Activated CD8-positive, alpha-beta memory T cell treated with anti-CD3 and anti-CD28 coated beads, Interleukin-2, amount 50 U/mL, for 1 hour (primary cell): ENCODE data around the gene CSTPP1.
"Not testable (repeated sequence)": the region's sequence is repeated elsewhere in the genome, so short reads cannot be mapped to it uniquely, and the experiment has no call there.

Source experiments
- DNase-seq: peaks from one replicate; pipeline ENCODE4 v3.0.0-alpha.2; 2020; ENCODE audit errors: extremely low read depth

The CSTPP1 gene

DNA sequence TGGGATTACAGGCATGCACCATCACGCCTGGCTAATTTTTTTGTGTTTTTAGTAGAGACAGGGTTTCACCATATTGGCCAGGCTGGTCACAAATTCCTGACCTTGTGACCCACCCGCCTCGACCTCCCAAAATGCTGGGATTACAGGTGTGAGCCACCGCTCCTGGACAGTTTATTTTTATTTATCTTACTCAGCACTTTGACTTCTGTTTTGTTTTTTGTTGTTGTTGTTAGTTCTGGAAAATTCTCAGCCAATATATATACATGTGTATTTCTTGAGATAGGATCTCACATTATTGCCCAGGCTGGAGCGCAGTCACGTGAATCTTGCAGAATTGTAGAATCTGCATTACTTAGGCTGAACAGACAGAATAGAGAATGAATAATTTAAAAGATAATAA is 107.6 kb downstream of the CSTPP1 start:
- no peak for DNase-seq

DNA sequence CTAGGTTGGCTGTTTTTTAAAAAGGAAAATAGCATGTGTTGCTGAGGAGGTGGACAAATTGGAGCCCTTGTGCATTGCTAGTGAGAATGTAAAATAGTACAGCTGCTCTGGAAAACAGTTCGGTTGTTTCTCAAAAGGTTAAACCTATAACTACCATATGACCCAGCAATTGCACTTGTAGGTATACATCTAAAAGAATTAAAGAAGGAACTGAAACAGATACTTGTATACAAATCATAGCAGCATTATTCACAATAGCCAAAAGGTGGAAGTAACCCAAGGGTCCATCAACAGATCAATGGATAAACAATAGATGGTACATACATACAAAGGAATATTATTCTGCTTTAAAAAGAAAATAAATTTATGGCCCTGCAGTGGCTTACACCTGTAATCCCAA is 111.4 kb downstream of the CSTPP1 start:
- DNase-seq, result no peak

DNA sequence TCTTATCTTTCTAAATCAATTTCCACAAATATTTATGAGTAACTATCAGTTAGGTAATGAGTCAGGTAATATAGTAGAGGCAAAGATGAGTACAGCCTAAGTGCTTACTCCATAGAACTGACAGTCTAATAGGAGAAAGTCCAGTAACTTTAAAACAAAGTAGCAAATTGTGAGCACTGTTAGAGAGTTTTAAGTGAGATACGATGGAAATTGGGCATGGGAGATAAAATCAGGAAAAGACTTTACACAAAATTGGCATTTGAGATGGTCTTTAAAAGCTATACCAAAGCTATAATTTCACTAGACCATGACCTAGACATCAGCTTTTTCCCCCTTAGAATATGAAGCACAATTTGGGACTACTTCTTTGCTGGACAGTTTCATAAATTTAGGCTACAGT is 113.7 kb downstream of the CSTPP1 start:
- no peak for DNase-seq

DNA sequence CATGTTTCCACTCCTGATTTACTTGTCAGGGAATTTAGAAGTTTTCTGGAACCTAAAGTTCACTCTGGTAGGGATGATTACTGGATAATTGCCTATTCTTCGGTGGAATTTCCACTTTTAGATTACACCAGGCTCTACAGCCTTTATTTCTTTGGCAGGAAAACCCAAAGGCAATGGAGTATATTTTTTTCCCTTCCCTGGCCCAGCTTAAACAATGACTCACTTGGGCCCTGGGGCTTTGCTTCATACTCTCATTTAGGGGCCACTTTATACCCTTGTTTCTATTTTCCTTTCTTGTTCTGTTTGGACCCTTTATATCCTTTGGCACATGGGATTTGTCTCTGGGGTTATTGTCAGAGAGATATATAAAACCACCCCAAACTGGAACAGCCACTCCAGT is 114.7 kb downstream of the CSTPP1 start:
- no peak for DNase-seq

DNA sequence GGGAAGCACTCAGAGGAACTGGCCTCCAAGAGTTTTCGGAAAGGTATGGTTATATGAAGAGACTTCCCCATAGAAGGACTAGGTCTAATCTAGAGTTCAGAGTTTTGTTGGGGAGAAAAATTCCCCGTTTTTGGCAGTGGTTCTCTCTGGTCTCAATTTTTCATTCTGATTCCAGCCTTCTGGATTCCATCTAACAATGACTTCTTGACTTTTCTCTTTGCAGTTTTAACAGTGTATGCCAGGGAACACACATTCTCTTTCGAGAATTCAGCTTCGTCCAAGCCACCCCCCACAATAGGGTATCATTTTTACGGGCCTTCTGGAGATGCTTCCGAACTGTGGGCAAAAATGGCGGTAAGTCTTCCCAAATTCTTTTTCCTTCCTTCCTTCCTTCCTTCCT is 115.6 kb downstream of the CSTPP1 start:
- no peak for DNase-seq

DNA sequence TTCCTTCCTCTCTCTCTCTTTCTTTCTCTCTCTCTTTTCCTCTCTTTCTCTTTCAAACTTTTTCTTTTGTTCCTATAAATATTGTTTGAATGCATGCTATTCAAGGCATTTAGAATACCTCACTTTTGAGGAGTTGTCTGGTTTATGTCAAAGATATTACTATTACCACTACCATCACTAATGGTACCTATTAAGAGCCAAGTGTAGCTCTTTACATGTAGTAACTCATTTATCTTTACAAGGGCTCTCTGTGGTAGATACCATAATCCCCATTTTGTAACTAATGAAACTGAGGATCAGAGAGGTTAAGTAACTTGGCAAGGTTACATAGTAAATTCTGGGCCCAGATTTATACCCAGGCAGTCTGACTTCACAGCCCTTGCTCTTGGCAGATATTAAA is 116.0 kb downstream of the CSTPP1 start:
- DNase-seq, result no peak

DNA sequence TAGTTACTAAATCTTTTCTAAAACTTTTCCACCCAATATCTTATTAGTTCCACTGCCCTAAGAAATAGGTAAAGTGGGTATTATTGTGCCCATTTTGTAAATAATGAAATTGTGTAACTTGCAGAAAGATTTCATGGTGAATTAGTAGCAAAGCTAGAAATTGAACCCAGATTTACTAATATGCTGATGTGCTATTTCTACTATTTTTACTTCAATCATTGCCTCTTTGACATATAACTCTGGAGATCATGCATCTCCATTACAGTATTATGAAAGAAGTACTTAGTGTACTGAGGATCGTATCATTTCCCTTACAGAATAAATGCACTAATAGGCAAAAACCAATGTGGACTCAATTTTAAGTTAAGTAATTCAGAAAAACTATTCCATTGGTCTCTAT is 119.0 kb downstream of the CSTPP1 start:
- no peak for DNase-seq

DNA sequence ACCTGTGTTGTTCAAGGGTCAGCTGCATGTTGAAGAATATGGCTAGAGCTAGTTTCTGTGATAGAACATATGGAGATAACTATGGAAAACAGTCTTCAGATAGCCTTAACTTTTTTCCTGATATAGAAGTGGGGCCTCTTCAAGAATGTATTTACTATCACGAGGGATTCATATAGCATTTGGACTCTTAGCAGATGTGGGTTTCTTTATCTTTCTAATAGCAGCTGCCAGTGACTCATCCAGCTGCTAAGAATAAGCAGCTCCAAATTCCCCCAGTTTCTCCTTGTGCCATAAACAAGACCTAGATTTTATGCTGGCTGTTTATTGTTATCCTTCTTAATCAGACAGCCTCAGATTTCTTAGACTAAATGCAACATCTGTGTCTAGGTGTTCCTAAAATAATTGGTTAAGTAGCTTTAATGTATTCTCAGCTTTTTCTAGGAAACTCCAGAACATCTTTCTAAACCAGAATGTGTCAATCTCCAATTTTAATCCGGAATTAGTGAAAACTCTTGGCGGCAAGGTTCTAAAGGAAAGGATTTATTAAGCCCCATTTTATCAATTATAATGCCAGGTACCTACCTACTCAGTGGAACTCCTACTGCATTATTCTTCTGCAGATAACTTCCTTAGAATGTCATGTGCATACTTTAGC is 119.8 kb downstream of the CSTPP1 start:
- no peak for DNase-seq

DNA sequence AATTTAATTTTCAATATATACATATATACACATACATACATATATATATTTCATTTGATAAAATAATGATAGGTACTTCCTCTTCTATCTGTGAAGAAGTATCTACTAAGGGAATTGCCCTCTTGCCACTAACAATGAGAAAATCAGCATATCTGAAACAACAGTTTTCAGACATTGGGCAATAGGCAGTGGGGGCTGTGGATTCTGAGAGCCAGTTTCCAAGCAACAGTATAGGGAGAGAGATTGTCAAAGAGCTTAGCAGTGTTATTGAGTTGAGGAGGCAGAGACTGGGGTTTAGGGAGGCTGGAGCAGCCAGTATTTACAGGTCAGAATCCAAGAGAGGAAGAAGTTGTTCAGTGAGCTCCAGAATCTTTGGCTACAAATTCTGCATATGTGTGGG is 120.8 kb downstream of the CSTPP1 start:
- DNase-seq, result no peak

DNA sequence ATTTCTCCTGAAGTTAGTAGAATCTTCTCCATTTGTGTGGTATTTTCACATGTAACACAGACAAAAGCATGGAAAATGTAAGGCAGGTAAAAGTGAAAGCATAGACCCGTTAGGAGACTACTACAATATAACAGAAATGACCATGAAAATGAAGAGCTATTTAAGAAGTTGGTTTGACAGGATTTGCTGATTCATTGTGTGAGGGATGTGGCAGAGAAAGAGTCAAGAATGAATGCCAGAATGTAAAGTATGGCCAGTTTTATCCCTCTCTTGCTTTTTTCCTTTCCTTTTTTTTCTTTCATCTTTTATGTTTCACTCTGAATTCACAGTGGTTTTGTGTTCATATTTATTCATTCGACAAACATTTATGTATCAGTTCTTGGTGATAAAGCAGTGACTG is 124.2 kb downstream of the CSTPP1 start:
- DNase-seq, result no peak

DNA sequence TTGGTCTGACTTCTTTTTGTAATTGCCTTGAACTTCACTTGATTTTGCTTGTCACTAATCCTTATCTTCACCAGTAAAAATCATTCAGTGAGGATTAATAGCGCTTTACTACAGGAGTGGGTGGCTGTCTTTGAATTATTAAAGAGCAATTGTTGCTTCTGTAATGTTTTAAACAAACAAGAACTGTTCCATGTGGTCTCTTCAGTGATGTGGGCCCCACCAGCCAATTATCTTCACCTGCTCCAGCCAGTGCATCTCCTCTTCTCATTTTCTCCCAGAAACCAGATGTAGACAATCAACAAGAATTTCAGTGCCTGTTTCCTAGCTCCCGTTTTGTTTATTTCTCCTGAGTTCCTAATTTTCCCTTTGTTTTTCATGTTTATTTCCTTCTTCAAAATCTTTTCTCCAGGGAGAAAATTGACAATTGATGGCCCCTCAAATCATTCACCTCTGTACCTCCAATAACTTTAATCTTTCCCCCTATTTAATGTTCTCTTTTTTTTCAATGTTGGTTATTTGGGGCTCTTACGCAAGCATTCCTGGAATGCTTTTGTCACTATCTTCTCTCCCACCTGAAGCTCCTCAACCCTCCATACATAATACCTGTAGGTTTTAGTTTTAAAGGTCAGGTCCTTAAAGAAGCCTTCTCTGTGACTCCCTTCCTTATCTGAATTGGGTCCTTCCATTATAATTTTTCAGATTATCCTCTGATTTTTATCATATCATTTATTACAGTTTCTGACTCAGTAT is 125.0 kb downstream of the CSTPP1 start:
- DNase-seq, result no peak

DNA sequence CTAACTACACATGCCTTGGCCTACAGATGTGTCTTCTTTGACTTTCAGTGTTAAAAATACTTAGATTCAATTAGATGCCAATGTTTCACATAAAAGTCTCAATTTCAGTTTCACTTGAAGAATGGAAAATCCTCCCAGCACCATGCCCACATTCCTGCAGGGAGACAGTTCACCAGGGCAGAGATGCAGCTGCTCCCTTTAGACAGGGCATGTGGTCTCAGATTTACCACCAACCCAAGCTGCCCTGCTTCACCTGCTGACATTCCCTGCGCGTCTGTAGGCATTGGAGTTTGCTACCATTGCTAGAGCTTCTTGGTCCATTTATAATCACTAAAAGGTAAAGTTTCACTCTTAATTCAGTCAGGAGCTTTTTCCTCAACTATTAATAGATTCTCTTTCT is 126.2 kb downstream of the CSTPP1 start:
- no peak for DNase-seq

DNA sequence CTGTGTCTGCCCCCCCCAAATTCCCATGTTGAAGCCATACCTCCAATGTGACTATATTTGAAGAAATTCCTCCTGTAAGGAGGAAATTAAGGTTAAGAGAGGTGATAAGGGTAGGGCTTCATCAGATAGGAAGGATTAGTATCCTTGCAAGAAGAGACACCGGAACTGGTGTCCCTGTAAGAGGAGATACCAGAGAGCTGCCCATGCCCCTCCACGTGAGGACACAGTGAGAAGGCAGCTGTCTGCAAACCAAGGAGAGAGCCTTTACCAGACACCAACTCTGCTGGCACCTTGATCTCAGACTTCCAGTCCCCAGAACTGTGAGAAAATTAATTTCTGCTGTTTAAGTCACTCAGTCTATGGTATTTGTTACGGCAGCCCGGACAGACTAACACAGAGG is 130.8 kb downstream of the CSTPP1 start:
- DNase-seq, result no peak

DNA sequence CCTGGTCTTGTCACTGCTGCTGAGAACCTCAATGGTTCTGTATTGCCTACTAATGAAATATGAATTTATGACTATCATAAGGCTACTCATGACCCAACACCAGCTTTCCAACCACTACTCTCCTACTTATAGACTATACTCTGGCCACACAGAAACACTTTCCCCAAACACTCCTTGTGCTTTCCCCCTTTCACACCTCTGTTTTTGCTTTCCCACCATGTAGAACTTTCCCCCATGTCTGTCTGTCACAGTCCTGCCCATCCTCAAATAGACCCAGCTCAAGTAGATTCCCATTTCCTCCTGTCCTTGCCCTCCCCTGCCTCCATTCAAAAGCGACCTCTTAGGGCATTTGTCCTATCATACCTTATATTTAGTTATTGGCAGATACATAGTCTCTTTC is 134.2 kb downstream of the CSTPP1 start:
- DNase-seq, result no peak

DNA sequence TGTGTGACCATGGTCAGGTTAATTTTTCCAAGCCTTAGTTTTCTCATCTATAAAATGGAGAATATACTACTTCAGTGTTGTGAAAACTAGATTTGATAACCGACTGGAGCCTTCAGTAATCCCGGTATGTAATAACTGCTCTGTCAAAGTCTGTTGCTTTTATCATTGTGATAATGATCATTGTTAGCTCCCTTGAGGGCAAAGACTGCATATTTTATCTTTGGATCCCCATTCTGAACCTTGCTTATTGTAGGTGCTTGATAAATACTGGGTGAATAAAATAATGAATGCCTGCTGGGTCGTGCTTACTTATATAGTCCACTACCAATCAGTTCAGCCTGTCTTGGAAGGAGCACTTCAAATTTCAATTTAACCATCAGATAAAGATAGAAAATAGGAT is 134.8 kb downstream of the CSTPP1 start:
- DNase-seq, result no peak

DNA sequence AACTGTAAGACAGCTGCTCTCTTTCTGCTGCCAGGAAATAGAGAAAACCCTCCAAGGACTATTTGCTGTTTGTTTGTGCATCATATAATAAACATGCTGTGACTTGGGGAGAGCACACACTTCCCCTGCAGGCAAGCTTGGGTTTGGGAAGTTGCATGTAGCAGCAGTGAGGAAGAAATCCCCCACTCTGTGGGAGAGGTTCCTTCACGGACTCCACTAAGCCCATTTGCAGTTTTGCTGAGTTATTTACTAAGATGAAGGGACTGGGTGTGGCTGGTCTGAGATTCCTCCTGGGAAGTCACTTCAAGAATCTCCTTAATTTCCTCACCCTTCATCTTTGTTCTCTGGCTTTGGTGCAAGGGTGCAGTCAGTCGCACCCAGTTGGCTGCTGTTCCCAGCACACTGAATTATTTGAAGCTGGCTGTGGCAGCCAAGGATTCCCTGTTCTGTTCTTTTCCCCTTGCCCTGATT is 135.3 kb downstream of the CSTPP1 start:
- no peak for DNase-seq

DNA sequence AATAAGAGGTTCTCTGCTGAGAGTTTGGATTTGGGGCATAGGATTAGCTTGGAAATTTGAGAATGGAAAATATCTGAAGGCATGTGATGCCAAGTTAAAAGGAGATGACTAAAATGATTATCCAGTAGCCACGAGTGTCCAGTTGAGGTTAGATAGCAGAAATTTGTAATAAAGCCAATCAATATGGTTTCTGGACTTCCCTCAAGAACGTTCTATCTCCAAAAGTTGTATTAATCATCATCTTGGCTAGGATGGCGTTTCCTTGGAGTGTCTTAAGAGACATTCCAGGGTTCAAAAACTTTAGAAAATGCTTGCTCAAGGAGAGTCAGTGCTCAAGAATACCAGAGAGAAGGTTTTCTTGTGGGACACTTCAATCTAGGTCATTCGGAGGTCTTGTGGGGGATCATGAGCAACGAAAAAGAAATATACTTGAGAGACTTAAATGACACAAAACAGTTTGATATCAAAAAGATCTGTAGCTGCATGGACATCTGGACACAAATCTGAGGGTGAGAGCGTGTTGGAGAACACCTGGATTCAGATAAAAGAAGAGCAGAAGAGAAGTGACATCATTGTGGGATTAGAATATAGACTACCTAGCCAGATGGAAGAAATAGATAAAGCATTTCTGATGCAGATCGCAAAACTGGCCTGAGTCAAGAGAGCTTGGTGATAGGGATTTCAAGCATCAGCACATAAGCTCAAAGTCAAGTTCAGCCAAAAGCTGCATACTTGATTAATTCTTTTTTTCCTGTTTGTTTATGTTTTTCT is 142.4 kb downstream of the CSTPP1 start:
- DNase-seq, result no peak

DNA sequence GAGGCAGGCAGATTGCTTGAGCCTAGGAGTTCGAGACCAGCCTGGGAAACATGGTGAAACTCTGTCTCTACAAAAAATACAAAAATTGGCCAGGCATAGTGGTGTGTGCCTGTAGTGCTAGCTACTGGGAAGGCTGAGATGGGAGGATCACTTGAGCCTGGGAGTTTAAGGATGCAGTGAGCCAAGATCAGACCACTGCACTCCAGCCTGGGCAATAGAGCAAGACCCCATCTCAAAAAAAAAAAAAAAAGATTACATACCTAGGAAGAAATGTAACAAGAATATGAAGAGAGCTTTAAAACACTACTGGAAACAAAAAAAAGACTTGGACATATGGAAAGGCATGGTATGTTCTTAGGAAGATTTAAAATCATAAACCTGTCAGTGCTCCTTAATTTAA is 144.2 kb downstream of the CSTPP1 start:
- DNase-seq, result not testable (repeated sequence)

DNA sequence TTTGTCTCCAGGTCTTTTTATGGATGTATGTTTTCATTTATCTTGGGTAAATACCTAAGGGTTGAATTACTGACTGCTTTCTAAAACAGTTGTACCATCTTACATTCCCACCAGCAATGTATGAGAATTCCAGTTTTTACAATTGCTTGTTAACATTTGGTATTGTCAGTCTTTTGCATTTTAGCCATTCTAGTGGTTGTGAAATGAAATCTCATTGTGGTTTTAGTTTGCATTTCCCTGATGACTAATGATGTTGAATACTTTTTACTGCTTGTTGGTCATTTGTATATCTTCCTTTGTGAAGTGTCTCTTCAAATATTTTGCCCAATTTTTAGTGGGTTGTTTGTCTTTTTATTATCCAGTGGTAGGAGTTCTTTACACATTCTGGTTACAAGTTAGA is 147.4 kb downstream of the CSTPP1 start:
- DNase-seq, result no peak

DNA sequence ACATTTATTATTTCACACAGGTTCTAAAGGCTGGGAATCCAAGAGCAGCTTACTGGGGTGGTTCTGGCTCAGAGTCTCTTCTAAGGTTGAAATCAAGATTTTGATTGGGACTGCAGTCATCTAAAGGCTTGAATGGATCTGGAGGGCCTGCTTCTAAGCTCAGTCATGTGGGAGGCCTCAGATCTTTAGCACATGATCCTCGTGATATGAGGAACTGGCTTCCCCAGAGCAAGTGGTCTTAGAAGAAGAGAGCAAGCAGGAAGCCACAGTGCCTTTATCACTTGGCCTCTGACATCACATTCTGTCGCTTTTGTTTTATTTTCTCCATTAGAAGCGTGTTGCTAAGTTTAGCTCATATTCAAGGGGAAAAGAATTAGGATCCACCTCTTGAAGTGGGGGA is 151.2 kb downstream of the CSTPP1 start:
- no peak for DNase-seq

DNA sequence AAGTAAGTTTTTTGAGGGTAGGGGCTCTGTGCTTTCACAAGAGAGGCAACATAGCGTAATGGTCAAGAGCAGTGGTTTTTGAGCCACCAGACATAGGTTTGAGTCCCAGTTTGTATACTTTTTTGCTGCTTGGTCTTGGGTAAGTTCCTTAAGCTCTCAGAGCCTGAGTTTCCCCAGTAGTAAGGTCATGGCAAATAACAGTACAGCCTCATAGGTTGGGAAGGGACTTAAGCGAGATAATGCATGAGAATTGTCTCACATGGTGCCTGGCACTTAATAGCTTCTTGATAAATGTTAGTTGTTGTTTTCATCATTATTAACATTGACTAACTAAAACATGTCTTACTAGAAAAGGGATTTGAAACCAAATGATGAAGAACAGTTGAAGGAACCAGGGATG is 157.0 kb downstream of the CSTPP1 start:
- DNase-seq, result no peak

DNA sequence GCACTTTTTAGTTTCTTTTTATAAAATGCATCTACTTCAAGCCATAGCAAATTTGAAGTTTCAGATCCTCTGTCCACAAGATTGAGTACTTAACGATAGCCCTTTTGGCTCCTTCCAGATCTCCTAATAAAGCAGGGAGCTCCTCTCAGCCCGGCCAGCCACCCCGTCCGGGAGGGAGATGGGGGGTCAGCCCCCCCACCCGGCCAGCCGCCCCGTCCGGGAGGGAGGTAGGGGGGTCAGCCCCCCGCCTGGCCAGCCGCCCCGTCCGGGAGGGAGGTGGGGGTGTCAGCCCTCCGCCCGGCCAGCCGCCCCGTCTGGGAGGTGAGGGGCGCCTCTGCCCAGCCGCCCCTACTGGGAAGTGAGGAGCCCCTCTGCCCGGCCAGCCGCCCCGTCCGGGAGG is 160.3 kb downstream of the CSTPP1 start:
- not testable (repeated sequence) for DNase-seq

DNA sequence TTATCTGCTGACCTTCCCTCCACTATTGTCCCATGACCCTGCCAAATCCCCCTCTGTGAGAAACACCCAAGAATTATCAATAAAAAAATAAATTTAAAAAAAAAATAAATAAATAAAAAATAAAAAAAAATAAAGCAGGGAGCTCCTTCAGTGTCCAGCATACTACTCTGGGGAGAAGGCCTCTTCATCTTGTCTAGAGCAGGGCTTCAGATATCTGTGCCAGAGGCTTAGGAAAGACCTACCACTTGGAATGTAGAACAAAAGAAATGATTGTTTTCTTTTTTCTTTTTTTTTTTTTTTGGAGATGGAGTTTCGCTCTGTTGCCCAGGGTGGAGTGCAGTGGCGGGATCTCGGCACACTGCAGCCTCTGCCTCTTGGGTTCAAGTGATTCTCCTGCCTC is 161.7 kb downstream of the CSTPP1 start:
- DNase-seq, result not testable (repeated sequence)
